Activated T-cell treated with anti-CD3 and anti-CD28 coated beads, Interleukin-2, amount 50 U/mL, for 72 hours (primary cell): Measurements from ENCODE around the gene ASXL1. TPM values are rescaled to one million over a fixed set of nuclear protein-coding genes. Genes with fewer than 3 reads are reported as not detected.
"Not testable (repeated sequence)": the region's sequence is repeated elsewhere in the genome, so short reads cannot be mapped to it uniquely, and the experiment has no call there.

ENCODE experiments used
- ATAC-seq, 2 donors: fragments of 150-1000 bp; cut with Tn5 transposase; replicated peaks in 1 of 2; 2 replicates each; pipeline ENCODE4 v1.10.0; 2021; ENCODE audit warnings: moderate library complexity in 2 of 2, mild to moderate bottlenecking in 1 of 2
- DNase-seq, 2 donors: peaks; one replicate each; pipeline ENCODE4 v3.0.0; 2021 to 2022; ENCODE audit warnings: mixed read lengths in 1 of 2
- H3K27ac Mint-ChIP-seq: one replicate; pipeline ENCODE4 v1.8.0; 2022; ENCODE audit warnings: mild to moderate bottlenecking, moderate library complexity, mixed read lengths
- H3K27me3 Mint-ChIP-seq: one replicate; pipeline ENCODE4 v1.8.0; 2022; ENCODE audit warnings: low read depth, mixed read lengths
- H3K36me3 Mint-ChIP-seq, 2 donors: one replicate each; pipeline ENCODE4 v1.8.0; 2022; ENCODE audit warnings: mixed read lengths in 2 of 2, mild to moderate bottlenecking in 1 of 2; ENCODE audit not compliant: insufficient read depth in 2 of 2
- H3K4me1 Mint-ChIP-seq: one replicate; pipeline ENCODE4 v1.8.0; 2022; ENCODE audit warnings: low read depth, mixed read lengths
- H3K4me3 Mint-ChIP-seq, 2 donors: one replicate each; pipeline ENCODE4 v1.8.0; 2022; ENCODE audit warnings: mild to moderate bottlenecking in 2 of 2, mixed read lengths in 2 of 2, moderate library complexity in 2 of 2
- H3K9me3 Mint-ChIP-seq, 2 donors: one replicate each; pipeline ENCODE4 v1.8.0; 2022; ENCODE audit warnings: mixed read lengths in 2 of 2
- total RNA-seq, 2 donors: library from RNA; stranded (reverse); gene quantifications; one replicate each; pipeline ENCODE4 v1.2.3, GENCODE V29; 2022

The ASXL1 gene
- total RNA-seq, 2 donors from 2014 or later, result 158 to 168 TPM

- Mint-ChIP-seq H3K27me3 (no peaks in the 10 kb centered on the region), H3K36me3 (peaks cover 11 to 30% of the 10 kb centered on the region in 2 donors), H3K27ac (no peak overlapping the region), H3K4me1 (peaks cover 19% of the 10 kb centered on the region), H3K4me3 (no peak overlapping the region), H3K9me3 (no peaks in the 10 kb centered on the region)
- no peak for ATAC-seq
- no peak for DNase-seq
Measured at GRCh38 chr20:32327087-32327681, 30.9 kb upstream of the ASXL1 start.

- Mint-ChIP-seq H3K27me3 (no peaks in the 10 kb centered on the region), H3K4me3 (no peak overlapping the region), H3K4me1 (peaks cover 47% of the 10 kb centered on the region), H3K27ac (no peak overlapping the region), H3K36me3 (peaks cover 11 to 40% of the 10 kb centered on the region in 2 donors), H3K9me3 (no peaks in the 10 kb centered on the region)
- DNase-seq, result no peak
- no peak for ATAC-seq
Measured at GRCh38 chr20:32329817-32330554, 28.1 kb upstream of the ASXL1 start.

GRCh38 chr20:32330555-32330897, 27.6 kb upstream of the ASXL1 start:
- peaks cover 48% of the 10 kb centered on the region for H3K4me1 Mint-ChIP-seq
- no peak for DNase-seq

GRCh38 chr20:32332614-32333013, 25.5 kb upstream of the ASXL1 start:
- Mint-ChIP-seq H3K4me3 (peak overlapping the region; percentile 54 to 80), H3K9me3 (no peaks in the 10 kb centered on the region), H3K36me3 (peaks cover 7 to 38% of the 10 kb centered on the region in 2 donors), H3K27ac (peak overlapping the region; percentile 95), H3K27me3 (no peaks in the 10 kb centered on the region), H3K4me1 (peaks cover 58% of the 10 kb centered on the region)
- ATAC-seq (no peak), DNase-seq (peak; percentile 16 to 21)

More at GRCh38 chr20:32330555-32330897, 27.6 kb upstream of the ASXL1 start:
- H3K4me3 Mint-ChIP-seq, result no peak overlapping the region
- ATAC-seq, result no peak
- H3K36me3 Mint-ChIP-seq, result peaks cover 11 to 40% of the 10 kb centered on the region in 2 donors
- H3K9me3 Mint-ChIP-seq, result no peaks in the 10 kb centered on the region
- H3K27me3 Mint-ChIP-seq, result no peaks in the 10 kb centered on the region
- H3K27ac Mint-ChIP-seq, result no peak overlapping the region

GRCh38 chr20:32333181-32333987, 24.7 kb upstream of the ASXL1 start:
- ATAC-seq (peak; percentile 91 to 93), DNase-seq (peak; percentile 60 to 64)
- no peaks in the 10 kb centered on the region for H3K9me3 Mint-ChIP-seq
- H3K27me3 Mint-ChIP-seq, result no peaks in the 10 kb centered on the region
- H3K4me1 Mint-ChIP-seq, result peaks cover 58% of the 10 kb centered on the region
- H3K27ac Mint-ChIP-seq, result peak overlapping the region; percentile 95
- peaks cover 7 to 38% of the 10 kb centered on the region in 2 donors for H3K36me3 Mint-ChIP-seq
- H3K4me3 Mint-ChIP-seq, result peak overlapping the region; percentile 63 to 80

GRCh38 chr20:32333988-32334885, 23.9 kb upstream of the ASXL1 start:
- H3K27ac Mint-ChIP-seq, result peak overlapping the region; percentile 95
- H3K27me3 Mint-ChIP-seq, result no peaks in the 10 kb centered on the region
- peaks cover 58% of the 10 kb centered on the region for H3K4me1 Mint-ChIP-seq
- H3K9me3 Mint-ChIP-seq, result no peaks in the 10 kb centered on the region
- H3K36me3 Mint-ChIP-seq, result peaks cover 5 to 37% of the 10 kb centered on the region in 2 donors
- H3K4me3 Mint-ChIP-seq, result peak overlapping the region; percentile 63 to 80
- DNase-seq (peak; percentile 49 to 69), ATAC-seq (peak; percentile 48 to 51)

GRCh38 chr20:32336918-32337347, 21.2 kb upstream of the ASXL1 start:
- no peaks in the 10 kb centered on the region for H3K9me3 Mint-ChIP-seq
- no peaks in the 10 kb centered on the region for H3K27me3 Mint-ChIP-seq
- no peak overlapping the region for H3K4me3 Mint-ChIP-seq
- H3K4me1 Mint-ChIP-seq, result peaks cover 49% of the 10 kb centered on the region
- no peak overlapping the region for H3K27ac Mint-ChIP-seq
- H3K36me3 Mint-ChIP-seq, result peaks cover 3 to 21% of the 10 kb centered on the region in 2 donors
- ATAC-seq (no peak), DNase-seq (no peak)

GRCh38 chr20:32337937-32338661, 20.0 kb upstream of the ASXL1 start:
- ATAC-seq (no peak), DNase-seq (no peak)
- Mint-ChIP-seq H3K9me3 (peaks cover 0 to 1% of the 10 kb centered on the region in 2 donors), H3K36me3 (peaks cover 2 to 22% of the 10 kb centered on the region in 2 donors), H3K4me3 (no peak overlapping the region), H3K27ac (no peak overlapping the region), H3K27me3 (no peaks in the 10 kb centered on the region), H3K4me1 (peaks cover 44% of the 10 kb centered on the region)

GRCh38 chr20:32338665-32339064, 19.5 kb upstream of the ASXL1 start:
- Mint-ChIP-seq H3K36me3 (peaks cover 2 to 21% of the 10 kb centered on the region in 2 donors), H3K4me1 (peaks cover 38% of the 10 kb centered on the region), H3K27ac (no peak overlapping the region), H3K27me3 (no peaks in the 10 kb centered on the region), H3K9me3 (peaks cover 0 to 1% of the 10 kb centered on the region in 2 donors), H3K4me3 (no peak overlapping the region)
- no peak for DNase-seq
- no peak for ATAC-seq

GRCh38 chr20:32339116-32339515, 19.0 kb upstream of the ASXL1 start:
- no peak overlapping the region for H3K27ac Mint-ChIP-seq
- H3K9me3 Mint-ChIP-seq, result peaks cover 0 to 1% of the 10 kb centered on the region in 2 donors
- H3K36me3 Mint-ChIP-seq, result peaks cover 2 to 17% of the 10 kb centered on the region in 2 donors
- H3K4me3 Mint-ChIP-seq, result no peak overlapping the region
- no peak for ATAC-seq
- peaks cover 34% of the 10 kb centered on the region for H3K4me1 Mint-ChIP-seq
- DNase-seq, result no peak
- no peaks in the 10 kb centered on the region for H3K27me3 Mint-ChIP-seq

GRCh38 chr20:32341053-32341452, 17.1 kb upstream of the ASXL1 start:
- not testable (repeated sequence) for H3K27me3 Mint-ChIP-seq, H3K27ac Mint-ChIP-seq, H3K9me3 Mint-ChIP-seq, H3K4me3 Mint-ChIP-seq, ATAC-seq, DNase-seq, H3K36me3 Mint-ChIP-seq
- peaks cover 20% of the 10 kb centered on the region for H3K4me1 Mint-ChIP-seq

GRCh38 chr20:32343439-32343838, 14.7 kb upstream of the ASXL1 start:
- no peak for DNase-seq
- H3K4me3 Mint-ChIP-seq, result no peak overlapping the region
- peaks cover 7% of the 10 kb centered on the region for H3K4me1 Mint-ChIP-seq
- H3K9me3 Mint-ChIP-seq, result peaks cover 0 to 1% of the 10 kb centered on the region in 2 donors
- no peak for ATAC-seq
- peak overlapping the region; percentile 25 for H3K27ac Mint-ChIP-seq
- H3K36me3 Mint-ChIP-seq, result peaks cover 2 to 7% of the 10 kb centered on the region in 2 donors
- no peaks in the 10 kb centered on the region for H3K27me3 Mint-ChIP-seq
